B cell (primary cell): ENCODE measurements around the gene MLXIP. TPM values are rescaled to one million over a fixed set of nuclear protein-coding genes. Genes with fewer than 3 reads are reported as not detected.

Experiments used
- ATAC-seq: fragments of 200-7000 bp; cut with Tn5 transposase; one replicate; pipeline ENCODE4 v1.10.0; 2021; ENCODE audit warnings: low read depth, mild to moderate bottlenecking, moderate number of reproducible peaks, moderate library complexity
- CTCF ChIA-PET: fragments of 350-600 bp; sonication (Branson Sonifier 250); formaldehyde crosslinking; loops from one replicate; lab custom pipeline; 2021; ENCODE audit warnings: antibody characterized with exemption, inconsistent platforms; lab: Charles Lee
- POLR2A ChIA-PET: fragments of 350-600 bp; sonication (Branson Sonifier 250); formaldehyde crosslinking; loops from one replicate; lab custom pipeline; 2021; ENCODE audit warnings: antibody characterized with exemption; lab: Charles Lee
- DNase-seq: peaks from one replicate; pipeline ENCODE4 v3.0.0; 2013
- H2AFZ ChIP-seq: 2 replicates; pipeline ENCODE4 v1.6.1; 2012; ENCODE audit warnings: mild to moderate bottlenecking, low read depth, low read length; ENCODE audit not compliant: insufficient read depth, poor library complexity, severe bottlenecking
- H3K27ac ChIP-seq, 2 donors: 1 replicate in 1 of 2; 2 replicates in 1 of 2; pipeline ENCODE4 v1.5.1; 2012 to 2013; ENCODE audit warnings: low read length in 2 of 2, mild to moderate bottlenecking in 2 of 2, moderate library complexity in 1 of 2
- H3K27me3 ChIP-seq, 4 experiments: fragments of 200-600 bp in 1 of 4; sonication (generic) in 1 of 4; replicated peaks in 1 of 4; 1 replicate in 2 of 4; 2 replicates in 2 of 4; pipeline versions ENCODE4 v1.6.1 to v1.7.0; 2013 to 2016; ENCODE audit warnings: low read length in 3 of 4, mild to moderate bottlenecking in 2 of 4, mixed read lengths in 1 of 4, moderate library complexity in 1 of 4; ENCODE audit not compliant: insufficient read depth in 4 of 4, control insufficient read depth in 3 of 4; ENCODE audit errors: control extremely low read depth in 1 of 4
- H3K36me3 ChIP-seq, 2 experiments: replicated peaks in 1 of 2; 1 replicate in 1 of 2; 2 replicates in 1 of 2; pipeline versions ENCODE4 v1.6.1 to v1.7.1; 2013; ENCODE audit warnings: low read length in 1 of 2; ENCODE audit not compliant: insufficient read depth in 2 of 2, control insufficient read depth in 1 of 2; ENCODE audit errors: control extremely low read depth in 1 of 2, extremely low read depth in 1 of 2
- H3K4me1 ChIP-seq, 2 donors: fragments of 200-600 bp in 1 of 2; sonication (generic) in 1 of 2; 1 replicate in 1 of 2; 2 replicates in 1 of 2; pipeline versions ENCODE4 v1.5.1 to v1.6.1; 2013 to 2017; ENCODE audit warnings: low read length in 2 of 2; ENCODE audit not compliant: control insufficient read depth in 2 of 2, insufficient read depth in 2 of 2
- H3K4me2 ChIP-seq: replicated peaks from 2 replicates; pipeline ENCODE3; 2012; ENCODE audit warnings: mild to moderate bottlenecking, low read depth, low read length; ENCODE audit not compliant: poor library complexity, severe bottlenecking
- H3K4me3 ChIP-seq, 5 experiments: fragments of 200-600 bp in 1 of 5; sonication (generic) in 1 of 5; 1 replicate in 3 of 5; 2 replicates in 2 of 5; pipeline versions ENCODE4 v1.5.1 to v1.7.0; 2011 to 2016; ENCODE audit warnings: low read length in 4 of 5, mild to moderate bottlenecking in 4 of 5, low read depth in 2 of 5, control low read depth in 1 of 5, moderate library complexity in 1 of 5; ENCODE audit not compliant: insufficient read depth in 1 of 5; ENCODE audit errors: control extremely low read depth in 1 of 5, extremely low read depth in 1 of 5
- H3K79me2 ChIP-seq: fragments of 200-600 bp; sonication (generic); one replicate; pipeline ENCODE4 v1.6.0; 2016; ENCODE audit warnings: low read length; ENCODE audit not compliant: control insufficient read depth, insufficient read depth
- H3K9ac ChIP-seq: fragments of 200-600 bp; sonication (generic); 2 replicates; pipeline ENCODE4 v1.6.1; 2017; ENCODE audit warnings: mild to moderate bottlenecking, low read length, moderate library complexity
- H3K9me3 ChIP-seq, 3 donors: one replicate each; pipeline versions ENCODE4 v1.6.1 to v1.7.1; 2013; ENCODE audit warnings: low read length in 2 of 3; ENCODE audit not compliant: control insufficient read depth in 2 of 3, insufficient read depth in 1 of 3; ENCODE audit errors: control extremely low read depth in 1 of 3
- H4K20me1 ChIP-seq: 2 replicates; pipeline ENCODE4 v1.6.0; 2012; ENCODE audit warnings: mild to moderate bottlenecking, low read length; ENCODE audit not compliant: insufficient read depth, control insufficient read depth, poor library complexity, severe bottlenecking
- H3K27ac Mint-ChIP-seq: one replicate; pipeline ENCODE4 v1.8.0; 2021; ENCODE audit warnings: mixed read lengths
- H3K27me3 Mint-ChIP-seq: one replicate; pipeline ENCODE4 v1.8.0; 2021; ENCODE audit warnings: mixed read lengths
- H3K4me1 Mint-ChIP-seq: one replicate; pipeline ENCODE4 v1.8.0; 2021; ENCODE audit warnings: mixed read lengths
- H3K4me3 Mint-ChIP-seq: one replicate; pipeline ENCODE4 v1.8.0; 2021; ENCODE audit warnings: mixed read lengths
- H3K9me3 Mint-ChIP-seq: one replicate; pipeline ENCODE4 v1.8.0; 2022; ENCODE audit warnings: mixed read lengths; ENCODE audit not compliant: insufficient read depth
- CTCF ChIP-seq: fragments of 200-600 bp; IDR thresholded peaks from one replicate; pipeline ENCODE4 v1.8.0; 2022; ENCODE audit warnings: antibody characterized with exemption, mild to moderate bottlenecking
- EZH2 ChIP-seq: IDR thresholded peaks from 2 replicates; pipeline ENCODE4 v1.6.1; 2012; ENCODE audit warnings: borderline replicate concordance, low read depth, mild to moderate bottlenecking, moderate library complexity, low read length; ENCODE audit not compliant: insufficient read depth, poor library complexity, severe bottlenecking
- WGBS: methylation state at CpG from one replicate; pipeline ENCODE4 v1.1.5; 2013; ENCODE audit warnings: missing lambda C conversion rate; ENCODE audit not compliant: insufficient coverage; 5-methylcytosine and 5-hydroxymethylcytosine counted together
- intact Hi-C: fragments of 100-400 bp; cut with micrococcal nuclease; formaldehyde crosslinking; loops from one replicate; pipeline ENCODE4 v1.10.0; 2022
- polyA plus RNA-seq: library from polyadenylated mRNA; depleted of rRNA; stranded (reverse); fragments of >200 nt; gene quantifications from 2 replicates; pipeline ENCODE4 v1.2.3, GENCODE V29; 2012
- total RNA-seq, 2 donors: library from RNA; stranded (reverse); fragments of 120-200 nt in 1 of 2; gene quantifications; 1 replicate in 1 of 2; 2 replicates in 1 of 2; pipeline versions ENCODE4 v1.2.3 to v1.2.4, GENCODE V29; 2013 to 2022

Gene MLXIP
- total and polyA plus RNA-seq, 2 donors (not counting 1 experiment from before 2014, with no cell fraction given) = 28.1 to 91.2 TPM

DNA sequence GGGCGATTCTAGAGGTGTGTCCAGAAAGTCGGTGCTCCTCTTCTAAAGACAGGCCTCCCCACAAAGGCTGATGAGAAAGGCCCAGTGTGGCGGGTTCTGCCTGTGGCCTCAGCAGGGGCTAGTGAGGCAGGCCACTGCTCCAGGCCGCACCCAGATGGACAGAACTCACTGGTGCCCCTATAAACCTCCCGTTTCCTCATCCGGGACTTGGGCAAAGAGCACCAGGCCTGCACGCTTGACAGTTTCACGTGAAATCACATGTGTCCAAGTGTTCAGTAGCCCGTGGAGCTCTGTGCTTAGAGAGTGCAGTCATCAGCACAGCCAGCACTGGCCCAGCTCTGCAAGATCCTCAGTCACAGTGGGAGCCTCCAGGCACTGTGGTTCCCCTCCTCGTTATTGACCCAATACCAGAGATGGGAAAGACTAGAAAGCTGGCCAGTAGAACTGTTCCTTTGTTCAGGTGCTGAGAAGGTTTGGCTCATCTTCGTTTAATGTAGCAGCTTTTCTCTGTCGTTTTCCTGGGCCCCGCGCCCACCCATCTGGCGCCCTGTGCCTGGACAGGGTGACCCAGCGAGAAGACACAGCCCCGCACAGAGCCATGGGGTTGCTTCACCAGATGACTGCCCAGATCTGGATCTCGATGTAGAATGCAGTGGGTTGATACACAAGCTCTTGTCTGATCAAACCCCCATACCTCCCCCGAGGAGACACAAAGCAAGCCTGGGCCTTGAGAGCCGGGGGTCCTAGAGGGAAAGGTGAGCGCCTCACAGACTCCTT lies 69.1 kb downstream of the MLXIP start:
- Histone ChIP-seq H4K20me1 (no peaks in the 10 kb centered on the region), H3K36me3 (peaks cover 0 to 7% of the 10 kb centered on the region in 2 experiments), H3K27ac (no peak overlapping the region), H3K9ac (no peak overlapping the region), H3K27me3 (no peaks in the 10 kb centered on the region), H2AFZ (no peak overlapping the region), H3K4me3 (no peak overlapping the region), H3K4me2 (no peak overlapping the region), H3K79me2 (no peaks in the 10 kb centered on the region), H3K9me3 (no peaks in the 10 kb centered on the region), H3K4me1 (no peaks in the 10 kb centered on the region)
- no peak overlapping the region for H3K4me3 Mint-ChIP-seq
- H3K9me3 Mint-ChIP-seq = no peaks in the 10 kb centered on the region
- TF ChIP-seq CTCF (no peak), EZH2 (no peak)
- CTCF ChIA-PET = interaction anchor here (1.0 kb wide), 1 partner anchor 25 kb away, joined by 3 read pairs; no protein-coding TSS in a partner anchor
- no peaks in the 10 kb centered on the region for H3K27me3 Mint-ChIP-seq
- ATAC-seq (no peak), DNase-seq (no peak)
- intact Hi-C loops = no loop called here
- H3K4me1 Mint-ChIP-seq = no peaks in the 10 kb centered on the region
- POLR2A ChIA-PET = interaction anchor here (0.6 kb wide), 1 partner anchor 1482 kb away, joined by 6 read pairs; no protein-coding TSS in a partner anchor
- WGBS = 95% methylated on average over 20 of the region's 21 CpGs
- H3K27ac Mint-ChIP-seq = no peak overlapping the region

GRCh38 chr12:122148657-122149056 lies 70.1 kb downstream of the MLXIP start:
- CTCF ChIA-PET = interaction anchor here (1.0 kb wide), 1 partner anchor 25 kb away, joined by 3 read pairs; no protein-coding TSS in a partner anchor

More at GRCh38 chr12:122148657-122149056, 70.1 kb downstream of the MLXIP start:
- H3K27ac ChIP-seq = no peak overlapping the region
- 98% methylated on average over 6 of the region's 6 CpGs for WGBS
- H3K4me2 ChIP-seq = no peak overlapping the region
- no peak overlapping the region for H2AFZ ChIP-seq
- no peaks in the 10 kb centered on the region for H3K4me1 ChIP-seq
- ATAC-seq = no peak
- no peak overlapping the region for H3K27ac Mint-ChIP-seq
- H4K20me1 ChIP-seq = no peaks in the 10 kb centered on the region
- no peak overlapping the region for H3K9ac ChIP-seq
- H3K4me3 ChIP-seq = no peak overlapping the region
- no peaks in the 10 kb centered on the region for H3K27me3 ChIP-seq
- H3K4me1 Mint-ChIP-seq = no peaks in the 10 kb centered on the region
- no peaks in the 10 kb centered on the region for H3K9me3 Mint-ChIP-seq
- no peaks in the 10 kb centered on the region for H3K9me3 ChIP-seq
- peaks cover 3% of the 10 kb centered on the region for H3K27me3 Mint-ChIP-seq
- H3K79me2 ChIP-seq = no peaks in the 10 kb centered on the region
- no peak for TF ChIP-seq CTCF
- no peak for TF ChIP-seq EZH2
- H3K36me3 ChIP-seq = no peaks in the 10 kb centered on the region
- DNase-seq = no peak
- intact Hi-C loops = no loop called here
- no peak overlapping the region for H3K4me3 Mint-ChIP-seq
- POLR2A ChIA-PET = no interaction called here
